ENCODE data around the gene RHBDD1.

- TF ChIP-seq, protein P1, sequence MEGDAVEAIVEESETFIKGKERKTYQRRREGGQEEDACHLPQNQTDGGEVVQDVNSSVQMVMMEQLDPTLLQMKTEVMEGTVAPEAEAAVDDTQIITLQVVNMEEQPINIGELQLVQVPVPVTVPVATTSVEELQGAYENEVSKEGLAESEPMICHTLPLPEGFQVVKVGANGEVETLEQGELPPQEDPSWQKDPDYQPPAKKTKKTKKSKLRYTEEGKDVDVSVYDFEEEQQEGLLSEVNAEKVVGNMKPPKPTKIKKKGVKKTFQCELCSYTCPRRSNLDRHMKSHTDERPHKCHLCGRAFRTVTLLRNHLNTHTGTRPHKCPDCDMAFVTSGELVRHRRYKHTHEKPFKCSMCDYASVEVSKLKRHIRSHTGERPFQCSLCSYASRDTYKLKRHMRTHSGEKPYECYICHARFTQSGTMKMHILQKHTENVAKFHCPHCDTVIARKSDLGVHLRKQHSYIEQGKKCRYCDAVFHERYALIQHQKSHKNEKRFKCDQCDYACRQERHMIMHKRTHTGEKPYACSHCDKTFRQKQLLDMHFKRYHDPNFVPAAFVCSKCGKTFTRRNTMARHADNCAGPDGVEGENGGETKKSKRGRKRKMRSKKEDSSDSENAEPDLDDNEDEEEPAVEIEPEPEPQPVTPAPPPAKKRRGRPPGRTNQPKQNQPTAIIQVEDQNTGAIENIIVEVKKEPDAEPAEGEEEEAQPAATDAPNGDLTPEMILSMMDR (IDR thresholded peaks at IDR 0.05) = no peak
- TF ChIP-seq POLR2A (IDR thresholded peaks at IDR 0.05) (no peak), POLR2AphosphoS5 (IDR thresholded peaks at IDR 0.05) (no peak)
Observed at GRCh38 chr2:226794196-226794661, 41.6 kb upstream of the RHBDD1 start.

Measured in breast epithelium (tissue), 3 donors.